Stimulated activated CD4-positive, alpha-beta T cell treated with anti-CD3 and anti-CD28 coated beads, Interleukin-1b, Interleukin-23, amount 100 ng/mL, for 4 hours (primary cell): Measurements from ENCODE around the gene ZNF211.

Experiments
- DNase-seq, 2 donors: peaks; one replicate each; pipeline ENCODE4 v3.0.0-alpha.2; 2020; ENCODE audit warnings: low read depth in 2 of 2

ZNF211 gene

GRCh38 chr19:57632987-57633831, at the start of gene ZNF211:
ZNF211 (plus strand) TSS chr19:57633168; CDS start chr19:57633347, 179 bp downstream.
- DNase-seq: peak; percentile 75 to 78

GRCh38 chr19:57583521-57584416, 49.2 kb upstream of the ZNF211 start, which contains the start of gene ZIK1:
ZIK1 (plus strand) TSS chr19:57584145; CDS start chr19:57584357, 212 bp downstream.
- DNase-seq: peak; percentile 68 to 79

DNA sequence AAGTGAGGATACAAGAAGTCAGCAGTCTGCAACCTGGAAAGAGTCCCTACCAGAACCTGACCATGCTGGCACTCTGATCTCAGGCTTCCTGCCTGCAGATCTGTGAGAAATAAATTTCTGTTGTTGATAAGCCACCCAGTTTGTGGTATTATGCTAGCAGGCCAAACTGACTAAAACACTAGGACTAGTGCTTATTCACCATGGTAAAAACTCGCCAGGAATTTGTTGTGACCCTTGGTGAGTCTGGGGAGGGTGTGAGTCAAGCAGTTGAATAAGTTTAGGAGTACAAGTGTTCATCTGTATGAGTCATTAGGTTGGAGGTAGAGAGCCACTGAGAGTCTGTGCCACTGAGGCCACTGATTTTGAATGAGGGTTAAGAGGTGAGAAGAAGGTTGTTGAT, 45.4 kb upstream of the ZNF211 start:
- DNase-seq: no peak

- DNase-seq: no peak
These were observed 33.6 kb upstream of the ZNF211 start for GRCh38 chr19:57599377-57599760.

- peak; percentile 76 to 83 for DNase-seq
These were observed 33.1 kb upstream of the ZNF211 start, which contains the start of gene ZNF530 for GRCh38 chr19:57599761-57600383. ZNF530 (plus strand) TSS chr19:57599885; CDS start chr19:57604346, 4,461 bp downstream.

GRCh38 chr19:57606931-57607330, 26.0 kb upstream of the ZNF211 start:
- no peak for DNase-seq

GRCh38 chr19:57611113-57611512, 21.9 kb upstream of the ZNF211 start:
- DNase-seq: no peak

GRCh38 chr19:57613941-57614743, 18.8 kb upstream of the ZNF211 start, which contains the start of gene ZNF134:
ZNF134 (plus strand) TSS chr19:57614242; CDS start chr19:57619469, 5,227 bp downstream.
- DNase-seq: peak; percentile 83

DNA sequence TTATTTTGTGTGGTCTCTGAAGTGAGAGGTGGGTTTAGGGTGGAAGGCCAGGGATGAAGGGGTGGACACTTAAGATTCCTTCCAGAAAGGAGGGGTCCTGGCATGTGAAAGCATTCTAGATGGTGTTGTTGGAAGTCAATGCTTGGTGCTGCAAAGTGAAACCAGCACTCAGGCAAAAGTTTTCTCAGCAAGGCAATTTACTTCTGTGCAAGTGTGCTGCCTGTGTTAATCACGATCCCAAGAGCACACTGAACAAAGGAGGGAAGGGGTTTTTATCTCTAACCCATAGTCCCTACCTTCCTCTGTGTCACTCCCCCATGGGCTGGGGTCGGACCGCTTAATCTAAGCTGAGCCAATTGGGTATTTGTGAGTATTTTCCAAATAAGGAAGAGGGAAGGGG, 17.6 kb upstream of the ZNF211 start:
- no peak for DNase-seq

DNA sequence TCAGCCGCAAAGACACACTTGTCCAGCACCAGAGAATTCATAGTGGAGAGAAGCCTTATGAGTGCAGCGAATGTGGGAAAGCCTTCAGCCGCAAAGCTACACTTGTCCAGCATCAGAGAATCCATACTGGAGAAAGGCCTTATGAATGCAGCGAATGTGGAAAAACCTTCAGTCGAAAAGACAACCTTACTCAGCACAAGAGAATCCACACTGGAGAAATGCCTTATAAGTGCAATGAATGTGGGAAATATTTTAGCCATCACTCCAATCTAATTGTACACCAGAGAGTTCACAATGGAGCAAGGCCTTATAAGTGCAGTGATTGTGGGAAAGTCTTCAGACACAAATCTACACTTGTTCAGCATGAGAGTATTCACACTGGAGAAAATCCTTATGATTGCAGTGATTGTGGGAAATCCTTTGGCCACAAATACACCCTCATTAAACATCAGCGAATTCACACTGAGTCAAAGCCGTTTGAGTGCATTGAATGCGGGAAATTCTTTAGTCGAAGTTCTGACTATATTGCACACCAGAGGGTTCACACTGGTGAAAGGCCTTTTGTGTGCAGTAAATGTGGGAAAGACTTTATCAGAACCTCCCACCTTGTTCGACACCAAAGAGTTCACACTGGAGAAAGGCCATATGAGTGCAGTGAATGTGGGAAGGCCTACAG, 12.2 kb upstream of the ZNF211 start:
- no peak for DNase-seq

DNA sequence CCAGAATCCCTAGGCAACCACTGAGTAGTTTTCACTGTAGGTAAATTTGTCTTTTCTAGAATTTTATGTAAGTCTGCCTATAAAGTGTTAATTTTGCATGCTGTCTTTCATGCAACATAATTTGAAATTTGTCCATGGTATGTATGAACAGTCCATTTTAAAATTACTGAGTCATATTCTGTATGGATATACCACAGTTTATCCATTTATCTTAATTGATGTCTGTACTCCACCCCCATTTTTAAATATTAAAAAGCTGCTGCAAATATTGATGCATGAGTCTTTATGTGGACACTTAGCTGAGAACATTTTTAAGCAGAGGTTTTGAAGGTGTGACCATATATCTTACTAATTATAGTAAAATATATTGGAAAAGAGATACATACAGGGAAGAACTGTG, 9.9 kb upstream of the ZNF211 start:
- DNase-seq: no peak

- DNase-seq: no peak
These were observed 814 bp downstream of the ZNF211 start for GRCh38 chr19:57633832-57634131.

- DNase-seq: no peak
These were observed 4.4 kb downstream of the ZNF211 start for GRCh38 chr19:57637379-57637778.

DNA sequence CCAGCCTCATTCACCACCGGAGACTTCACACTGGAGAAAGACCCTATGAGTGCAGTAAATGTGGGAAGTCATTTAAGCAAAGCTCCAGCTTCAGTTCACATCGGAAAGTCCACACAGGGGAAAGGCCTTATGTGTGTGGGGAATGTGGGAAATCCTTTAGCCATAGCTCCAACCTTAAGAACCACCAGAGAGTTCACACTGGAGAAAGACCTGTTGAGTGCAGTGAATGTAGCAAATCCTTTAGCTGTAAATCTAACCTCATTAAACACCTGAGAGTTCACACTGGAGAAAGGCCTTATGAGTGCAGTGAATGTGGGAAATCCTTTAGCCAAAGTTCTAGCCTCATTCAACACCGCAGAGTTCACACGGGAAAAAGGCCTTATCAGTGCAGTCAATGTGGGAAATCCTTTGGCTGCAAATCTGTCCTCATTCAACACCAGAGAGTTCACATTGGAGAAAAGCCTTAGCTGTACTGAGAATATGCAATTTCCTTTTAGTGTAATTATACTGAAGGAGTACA, 8.8 kb downstream of the ZNF211 start:
- no peak for DNase-seq

DNA sequence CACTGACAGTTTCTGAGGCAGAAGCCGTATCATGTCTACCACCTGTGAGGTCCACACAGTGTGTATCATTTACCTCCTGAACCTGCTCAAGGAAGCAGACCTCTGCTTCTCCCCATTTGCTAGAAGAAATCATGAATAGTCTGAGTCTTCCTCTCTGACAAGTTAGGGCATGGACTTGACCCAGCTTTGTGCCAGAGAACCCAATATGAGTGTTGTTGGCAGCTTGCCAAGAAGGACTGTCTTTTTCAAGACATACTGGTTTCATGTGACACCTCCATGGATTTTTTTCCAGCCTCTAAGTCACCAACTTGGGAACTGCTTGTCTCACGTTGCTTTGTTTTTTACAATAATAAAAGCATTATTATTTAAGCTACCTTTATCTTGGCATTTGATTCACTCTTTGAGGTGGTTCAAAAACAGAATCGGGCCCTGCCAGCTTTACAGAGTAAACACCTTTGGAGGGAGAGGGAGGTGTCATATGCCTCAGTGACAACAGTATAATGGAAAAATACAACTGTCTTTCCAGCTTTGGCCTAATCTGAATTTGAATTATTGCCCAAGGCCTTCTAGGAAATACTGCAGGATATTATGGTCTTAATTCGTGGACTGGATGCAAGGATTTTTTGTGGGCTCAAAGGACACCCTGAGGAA, 9.6 kb downstream of the ZNF211 start:
- no peak for DNase-seq

DNA sequence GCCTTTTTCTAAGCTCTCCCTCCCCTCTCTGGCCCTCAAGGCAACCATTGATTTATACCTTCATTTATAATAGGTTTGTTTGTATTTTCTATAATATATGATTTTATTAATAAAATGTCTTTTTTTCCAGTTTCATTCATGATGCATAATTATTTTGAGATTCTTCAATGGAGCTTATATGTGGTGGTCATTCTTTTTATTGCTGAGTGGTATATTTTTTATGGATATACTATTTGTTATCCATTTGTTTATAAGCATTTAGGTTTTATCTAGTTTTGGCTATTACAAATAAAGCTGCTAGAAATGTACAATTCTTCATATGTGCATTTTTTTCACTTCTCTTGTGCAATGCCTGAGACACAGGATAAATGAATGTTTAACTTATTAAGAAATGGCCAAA, 10.8 kb downstream of the ZNF211 start:
- DNase-seq: no peak

DNA sequence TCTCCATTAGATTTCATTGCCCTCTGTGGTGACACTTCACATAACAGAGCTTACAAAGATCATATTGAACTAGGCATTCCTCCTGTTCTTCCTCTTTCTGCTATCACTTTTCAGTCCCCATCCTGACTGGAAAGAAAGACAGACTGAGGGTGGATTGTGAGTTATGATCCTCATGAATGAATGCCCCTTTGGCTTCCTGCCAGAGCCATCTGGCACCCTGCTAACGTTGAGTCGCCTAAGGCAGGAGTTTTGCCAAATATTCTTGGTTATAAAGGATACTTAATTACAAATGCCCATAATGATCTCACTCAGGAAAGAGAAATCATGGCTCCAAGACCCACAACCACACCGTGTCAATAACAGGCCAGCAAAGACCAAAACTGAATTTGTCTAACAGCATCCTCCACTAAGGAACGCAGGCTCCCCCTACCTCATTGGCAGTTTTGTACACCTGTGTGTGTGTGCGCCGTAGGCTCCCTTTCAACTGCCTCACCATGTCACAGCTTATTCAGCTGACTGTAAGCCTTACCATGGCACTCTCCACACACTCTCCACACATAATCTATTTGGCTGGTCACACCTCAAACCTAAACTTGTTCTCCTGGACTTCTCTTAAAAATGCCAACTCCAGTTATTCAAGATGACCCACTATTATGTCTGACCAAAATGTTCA, 15.5 kb downstream of the ZNF211 start:
- DNase-seq: no peak

- no peak for DNase-seq
These were observed 18.7 kb downstream of the ZNF211 start for GRCh38 chr19:57651654-57651996.

DNA sequence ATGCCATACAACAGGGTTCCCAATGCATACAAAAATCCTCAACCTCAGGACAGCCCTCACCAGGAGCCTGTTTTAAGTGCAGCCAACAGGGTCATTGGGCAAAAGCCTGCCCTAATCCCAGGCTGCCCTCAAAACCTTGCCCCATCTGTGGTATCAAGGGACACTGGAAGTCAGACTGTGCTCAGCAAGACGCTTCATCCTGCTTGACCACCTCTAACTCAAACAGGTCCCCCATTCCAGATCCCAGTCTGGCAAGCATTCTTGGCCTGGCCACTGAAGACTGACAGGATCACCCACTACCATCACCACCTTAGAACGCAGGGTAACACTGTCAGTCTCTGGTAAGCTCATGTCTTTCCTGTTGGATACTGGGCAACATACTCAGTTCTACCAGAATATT, 20.7 kb downstream of the ZNF211 start:
- DNase-seq: no peak
